ENCODE results near the gene HS2ST1.

HS2ST1 gene

GRCh38 chr1:87122243-87122642 lies 207.8 kb downstream of the HS2ST1 start:
- DNase-seq (ENCODE audit: low read depth) = no peak
- TF ChIP-seq CTCF (conservative IDR thresholded peaks at IDR 0.05; ENCODE audit: low read depth, low read length) = no peak
- no peak overlapping the region for H3K4me3 ChIP-seq (ENCODE audit: low read depth, low read length)

- TF ChIP-seq CTCF (conservative IDR thresholded peaks at IDR 0.05; ENCODE audit: low read depth, low read length) = no peak
- DNase-seq (ENCODE audit: low read depth) = no peak
- H3K4me3 ChIP-seq (ENCODE audit: low read depth, low read length) = no peak overlapping the region
These were observed 209.2 kb downstream of the HS2ST1 start for GRCh38 chr1:87123610-87124009.

GRCh38 chr1:87126886-87127505 lies 212.6 kb downstream of the HS2ST1 start:
- TF ChIP-seq CTCF (conservative IDR thresholded peaks at IDR 0.05; ENCODE audit: low read depth, low read length) = no peak

GRCh38 chr1:87127581-87127980 lies 213.1 kb downstream of the HS2ST1 start:
- H3K4me3 ChIP-seq (ENCODE audit: low read depth, low read length) = no peak overlapping the region
- no peak for DNase-seq (ENCODE audit: low read depth)
- no peak for TF ChIP-seq CTCF (conservative IDR thresholded peaks at IDR 0.05; ENCODE audit: low read depth, low read length)

More at GRCh38 chr1:87126886-87127505, 212.6 kb downstream of the HS2ST1 start:
- DNase-seq (ENCODE audit: low read depth) = no peak
- no peak overlapping the region for H3K4me3 ChIP-seq (ENCODE audit: low read depth, low read length)

- TF ChIP-seq CTCF (conservative IDR thresholded peaks at IDR 0.05; ENCODE audit: low read depth, low read length) = no peak
- no peak for DNase-seq (ENCODE audit: low read depth)
- no peak overlapping the region for H3K4me3 ChIP-seq (ENCODE audit: low read depth, low read length)
These were observed 214.6 kb downstream of the HS2ST1 start for GRCh38 chr1:87129038-87129437.

GRCh38 chr1:87129606-87130005 lies 215.2 kb downstream of the HS2ST1 start:
- peak; percentile 22 for DNase-seq (ENCODE audit: low read depth)
- no peak for TF ChIP-seq CTCF (conservative IDR thresholded peaks at IDR 0.05; ENCODE audit: low read depth, low read length)
- H3K4me3 ChIP-seq (ENCODE audit: low read depth, low read length) = no peak overlapping the region

- TF ChIP-seq CTCF (conservative IDR thresholded peaks at IDR 0.05; ENCODE audit: low read depth, low read length) = no peak
- H3K4me3 ChIP-seq (ENCODE audit: low read depth, low read length) = no peak overlapping the region
- no peak for DNase-seq (ENCODE audit: low read depth)
These were observed 216.0 kb downstream of the HS2ST1 start for GRCh38 chr1:87130438-87130837.
